Esophagus muscularis mucosa (tissue), 3 donors: Measurements from ENCODE around the gene DARS1.

Experiments
- POLR2A ChIP-seq: fragments of 450-650 bp; IDR thresholded peaks from one replicate; pipeline ENCODE4 v1.6.1; 2017; ENCODE audit warnings: antibody characterized with exemption, moderate library complexity, mild to moderate bottlenecking, low read depth
- POLR2AphosphoS5 ChIP-seq, 2 donors: sonication (generic); formaldehyde crosslinking; IDR thresholded peaks; one replicate each; pipeline ENCODE4 v1.6.1; 2017; ENCODE audit warnings: antibody characterized with exemption in 2 of 2
- TF ChIP-seq, protein P1 (sequence below), 3 experiments: fragments of 200-600 bp in 2 of 3; fragments of 450-650 bp in 1 of 3; sonication (generic) in 2 of 3; IDR thresholded peaks; one replicate each; pipeline ENCODE4 v1.5.1; 2017 to 2019; ENCODE audit warnings: antibody characterized with exemption in 3 of 3, mild to moderate bottlenecking in 2 of 3, moderate library complexity in 1 of 3

DNA sequence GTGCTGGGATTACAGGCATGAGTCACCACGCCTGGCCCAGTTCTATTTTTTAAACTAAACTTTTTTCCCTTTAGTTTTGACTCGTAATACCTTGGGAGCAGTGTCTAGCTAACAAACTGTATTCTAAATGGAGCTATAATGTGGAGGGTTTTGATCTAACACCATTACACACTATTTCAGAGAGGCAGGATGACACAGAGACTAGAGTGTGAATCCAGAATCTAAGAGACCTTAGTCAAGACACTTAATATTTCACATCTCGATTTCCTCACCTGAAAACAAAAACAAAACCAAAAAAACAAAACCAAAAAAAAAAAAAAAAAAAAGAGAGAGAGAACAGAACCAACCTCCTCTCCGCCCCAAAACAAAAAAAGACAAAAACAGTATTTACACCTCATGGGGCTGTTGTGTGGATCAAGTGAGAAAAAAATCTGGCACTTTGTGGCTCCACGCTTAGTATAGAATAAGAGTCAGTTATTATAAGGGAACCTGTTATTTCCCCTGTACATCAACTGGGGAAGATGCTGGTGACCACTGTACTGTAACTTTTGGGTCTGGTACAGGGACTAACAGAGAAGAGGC, 31.3 kb downstream of the DARS1 start:
- TF ChIP-seq, protein P1, sequence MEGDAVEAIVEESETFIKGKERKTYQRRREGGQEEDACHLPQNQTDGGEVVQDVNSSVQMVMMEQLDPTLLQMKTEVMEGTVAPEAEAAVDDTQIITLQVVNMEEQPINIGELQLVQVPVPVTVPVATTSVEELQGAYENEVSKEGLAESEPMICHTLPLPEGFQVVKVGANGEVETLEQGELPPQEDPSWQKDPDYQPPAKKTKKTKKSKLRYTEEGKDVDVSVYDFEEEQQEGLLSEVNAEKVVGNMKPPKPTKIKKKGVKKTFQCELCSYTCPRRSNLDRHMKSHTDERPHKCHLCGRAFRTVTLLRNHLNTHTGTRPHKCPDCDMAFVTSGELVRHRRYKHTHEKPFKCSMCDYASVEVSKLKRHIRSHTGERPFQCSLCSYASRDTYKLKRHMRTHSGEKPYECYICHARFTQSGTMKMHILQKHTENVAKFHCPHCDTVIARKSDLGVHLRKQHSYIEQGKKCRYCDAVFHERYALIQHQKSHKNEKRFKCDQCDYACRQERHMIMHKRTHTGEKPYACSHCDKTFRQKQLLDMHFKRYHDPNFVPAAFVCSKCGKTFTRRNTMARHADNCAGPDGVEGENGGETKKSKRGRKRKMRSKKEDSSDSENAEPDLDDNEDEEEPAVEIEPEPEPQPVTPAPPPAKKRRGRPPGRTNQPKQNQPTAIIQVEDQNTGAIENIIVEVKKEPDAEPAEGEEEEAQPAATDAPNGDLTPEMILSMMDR (IDR thresholded peaks at IDR 0.05), result no peak
- TF ChIP-seq POLR2A, result no peak
- TF ChIP-seq POLR2AphosphoS5 (IDR thresholded peaks at IDR 0.05), result no peak
